Nephron (organoid): ENCODE data around the gene COPA.

Source experiments
- H3K27ac Mint-ChIP-seq, 3 experiments: 2 replicates each; pipeline ENCODE4 v1.8.0; 2020; ENCODE audit warnings: mixed read lengths in 3 of 3, mild to moderate bottlenecking in 2 of 3, moderate library complexity in 1 of 3
- H3K27me3 Mint-ChIP-seq: 2 replicates; pipeline ENCODE4 v1.8.0; 2021; ENCODE audit warnings: low read depth, mild to moderate bottlenecking, moderate library complexity, mixed read lengths
- H3K36me3 Mint-ChIP-seq: 2 replicates; pipeline ENCODE4 v1.8.0; 2020; ENCODE audit warnings: low read depth, mixed read lengths
- H3K4me1 Mint-ChIP-seq: 2 replicates; pipeline ENCODE4 v1.8.0; 2020; ENCODE audit warnings: mixed read lengths
- H3K4me3 Mint-ChIP-seq, 3 experiments: 2 replicates each; pipeline ENCODE4 v1.8.0; 2020; ENCODE audit warnings: mild to moderate bottlenecking in 3 of 3, mixed read lengths in 3 of 3, moderate library complexity in 2 of 3
- H3K9me3 Mint-ChIP-seq: 2 replicates; pipeline ENCODE4 v1.8.0; 2020; ENCODE audit warnings: mixed read lengths
- CTCF ChIP-seq, 3 experiments: fragments of 200-600 bp; sonication (generic); IDR thresholded peaks; one replicate each; pipeline ENCODE4 v1.5.0; 2021; ENCODE audit warnings: antibody characterized with exemption in 3 of 3; ENCODE audit not compliant: unreplicated experiment in 3 of 3

The COPA gene

GRCh38 chr1:160309571-160309970 is 33.5 kb downstream of the COPA start:
- Mint-ChIP-seq H3K36me3 (peaks cover 80% of the 10 kb centered on the region), H3K4me1 (no peaks in the 10 kb centered on the region), H3K27ac (no peak overlapping the region), H3K9me3 (no peaks in the 10 kb centered on the region), H3K4me3 (no peak overlapping the region), H3K27me3 (no peaks in the 10 kb centered on the region)
- TF ChIP-seq CTCF (IDR thresholded peaks at IDR 0.05; ENCODE audit: unreplicated experiment in 3 of 3): no peak

GRCh38 chr1:160309185-160309557 is 33.9 kb downstream of the COPA start:
- H3K36me3 Mint-ChIP-seq: peaks cover 77% of the 10 kb centered on the region
- H3K4me3 Mint-ChIP-seq: no peak overlapping the region
- no peak for TF ChIP-seq CTCF (IDR thresholded peaks at IDR 0.05; ENCODE audit: unreplicated experiment in 3 of 3)
- H3K27me3 Mint-ChIP-seq: no peaks in the 10 kb centered on the region
- H3K9me3 Mint-ChIP-seq: no peaks in the 10 kb centered on the region
- no peaks in the 10 kb centered on the region for H3K4me1 Mint-ChIP-seq
- no peak overlapping the region for H3K27ac Mint-ChIP-seq

GRCh38 chr1:160308451-160309184 is 34.4 kb downstream of the COPA start:
- TF ChIP-seq CTCF (IDR thresholded peaks at IDR 0.05; ENCODE audit: unreplicated experiment in 3 of 3): no peak
- peaks cover 75% of the 10 kb centered on the region for H3K36me3 Mint-ChIP-seq
- H3K27ac Mint-ChIP-seq: no peak overlapping the region
- no peaks in the 10 kb centered on the region for H3K27me3 Mint-ChIP-seq
- no peaks in the 10 kb centered on the region for H3K9me3 Mint-ChIP-seq
- no peak overlapping the region for H3K4me3 Mint-ChIP-seq
- H3K4me1 Mint-ChIP-seq: no peaks in the 10 kb centered on the region

GRCh38 chr1:160307118-160307791 is 35.8 kb downstream of the COPA start:
- H3K27me3 Mint-ChIP-seq: no peaks in the 10 kb centered on the region
- no peak overlapping the region for H3K4me3 Mint-ChIP-seq
- H3K27ac Mint-ChIP-seq: no peak overlapping the region
- peaks cover 71% of the 10 kb centered on the region for H3K36me3 Mint-ChIP-seq
- no peaks in the 10 kb centered on the region for H3K9me3 Mint-ChIP-seq
- no peak for TF ChIP-seq CTCF (IDR thresholded peaks at IDR 0.05; ENCODE audit: unreplicated experiment in 3 of 3)
- H3K4me1 Mint-ChIP-seq: no peaks in the 10 kb centered on the region

GRCh38 chr1:160300173-160300572 is 42.9 kb downstream of the COPA start:
- Mint-ChIP-seq H3K36me3 (peaks cover 65% of the 10 kb centered on the region), H3K27me3 (no peaks in the 10 kb centered on the region), H3K4me3 (no peak overlapping the region)

More at GRCh38 chr1:160300173-160300572, 42.9 kb downstream of the COPA start:
- Mint-ChIP-seq H3K4me1 (no peaks in the 10 kb centered on the region), H3K27ac (no peak overlapping the region), H3K9me3 (no peaks in the 10 kb centered on the region)
- no peak for TF ChIP-seq CTCF (IDR thresholded peaks at IDR 0.05; ENCODE audit: unreplicated experiment in 3 of 3)
